Vagina (tissue), 2 donors: ENCODE data around the gene AKR1D1. TPM values are rescaled to one million over a fixed set of nuclear protein-coding genes. Genes with fewer than 3 reads are reported as not detected.

Source experiments
- DNase-seq, 2 donors: peaks; one replicate each; pipeline ENCODE4 v3.0.0-alpha.2; 2017; ENCODE audit errors: extremely low spot score in 2 of 2
- H3K27ac ChIP-seq: fragments of 200-600 bp; sonication (generic); one replicate; pipeline ENCODE4 v1.5.1; 2019
- H3K27me3 ChIP-seq: fragments of 200-600 bp; sonication (generic); one replicate; pipeline ENCODE4 v1.5.1; 2019
- H3K36me3 ChIP-seq, 2 donors: fragments of 200-600 bp; sonication (generic); one replicate each; pipeline ENCODE4 v1.5.1; 2017 to 2019
- H3K4me1 ChIP-seq: fragments of 200-600 bp; sonication (generic); one replicate; pipeline ENCODE4 v1.5.1; 2019
- H3K4me3 ChIP-seq, 2 donors: fragments of 200-600 bp; sonication (generic); 1 replicate in 1 of 2; 2 replicates in 1 of 2; pipeline ENCODE4 v1.5.1; 2016 to 2019
- H3K9me3 ChIP-seq: fragments of 200-600 bp; sonication (generic); one replicate; pipeline ENCODE4 v1.5.1; 2019
- POLR2A ChIP-seq, 2 donors: fragments of 450-650 bp; IDR thresholded peaks; one replicate each; pipeline ENCODE4 v1.6.1; 2017; ENCODE audit warnings: antibody characterized with exemption in 2 of 2, mild to moderate bottlenecking in 2 of 2, moderate library complexity in 2 of 2
- POLR2AphosphoS5 ChIP-seq, 2 donors: sonication (generic); formaldehyde crosslinking; IDR thresholded peaks; one replicate each; pipeline ENCODE4 v1.9.0; 2017; ENCODE audit warnings: antibody characterized with exemption in 2 of 2, mild to moderate bottlenecking in 2 of 2, low read depth in 1 of 2; ENCODE audit not compliant: insufficient read depth in 1 of 2
- intact Hi-C: fragments of 100-400 bp; cut with DNase I; formaldehyde crosslinking; loops from one replicate; pipeline ENCODE4 v1.15.1; 2023
- total RNA-seq: library from RNA; depleted of rRNA; stranded (reverse); fragments of >200 nt; gene quantifications from one replicate; pipeline ENCODE4 v1.2.3, GENCODE V29; 2016
- TF ChIP-seq, protein P1 (sequence below), 3 experiments: fragments of 450-650 bp in 2 of 3; fragments of 200-600 bp in 1 of 3; sonication (generic) in 1 of 3; IDR thresholded peaks; one replicate each; pipeline ENCODE4 v1.5.1; 2017 to 2019; ENCODE audit warnings: antibody characterized with exemption in 3 of 3, mild to moderate bottlenecking in 2 of 3, moderate library complexity in 2 of 3

Gene AKR1D1, protein sequence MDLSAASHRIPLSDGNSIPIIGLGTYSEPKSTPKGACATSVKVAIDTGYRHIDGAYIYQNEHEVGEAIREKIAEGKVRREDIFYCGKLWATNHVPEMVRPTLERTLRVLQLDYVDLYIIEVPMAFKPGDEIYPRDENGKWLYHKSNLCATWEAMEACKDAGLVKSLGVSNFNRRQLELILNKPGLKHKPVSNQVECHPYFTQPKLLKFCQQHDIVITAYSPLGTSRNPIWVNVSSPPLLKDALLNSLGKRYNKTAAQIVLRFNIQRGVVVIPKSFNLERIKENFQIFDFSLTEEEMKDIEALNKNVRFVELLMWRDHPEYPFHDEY
- total RNA-seq, result not detected

DNA sequence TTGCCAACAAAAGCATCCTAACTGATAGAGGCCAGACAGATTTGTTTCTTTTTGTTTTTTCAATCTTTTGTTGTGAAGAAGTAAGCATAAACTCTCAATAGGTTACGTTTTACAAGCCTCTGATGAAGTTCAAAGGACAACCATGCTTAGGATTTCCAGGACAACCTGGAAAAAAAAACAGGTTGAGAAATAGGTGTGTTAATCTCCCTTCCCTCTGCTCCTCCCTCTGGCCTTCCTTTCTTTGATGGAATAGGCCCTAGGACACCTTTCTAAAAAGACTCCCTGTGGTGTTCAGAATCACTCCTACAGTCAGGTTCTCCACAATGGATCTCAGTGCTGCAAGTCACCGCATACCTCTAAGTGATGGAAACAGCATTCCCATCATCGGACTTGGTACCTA, at the start of gene AKR1D1:
TSS of gene AKR1D1 (plus strand) at position 264 of the 400 bp plus-strand sequence. CDS start at position 324, 60 bp downstream.
- Histone ChIP-seq H3K36me3 (no peaks in the 10 kb centered on the region), H3K9me3 (no peaks in the 10 kb centered on the region), H3K4me3 (no peak within 1 kb of the TSS), H3K27me3 (no peaks in the 10 kb centered on the region), H3K4me1 (no peaks in the 10 kb centered on the region), H3K27ac (no peak within 1 kb of the TSS)
- intact Hi-C loops, result no loop called here
- no peak for DNase-seq
- TF ChIP-seq POLR2A (IDR thresholded peaks at IDR 0.05) (no peak), POLR2AphosphoS5 (IDR thresholded peaks at IDR 0.05; ENCODE audit: insufficient read depth in 1 of 2, low read depth in 1 of 2) (no peak)

DNA sequence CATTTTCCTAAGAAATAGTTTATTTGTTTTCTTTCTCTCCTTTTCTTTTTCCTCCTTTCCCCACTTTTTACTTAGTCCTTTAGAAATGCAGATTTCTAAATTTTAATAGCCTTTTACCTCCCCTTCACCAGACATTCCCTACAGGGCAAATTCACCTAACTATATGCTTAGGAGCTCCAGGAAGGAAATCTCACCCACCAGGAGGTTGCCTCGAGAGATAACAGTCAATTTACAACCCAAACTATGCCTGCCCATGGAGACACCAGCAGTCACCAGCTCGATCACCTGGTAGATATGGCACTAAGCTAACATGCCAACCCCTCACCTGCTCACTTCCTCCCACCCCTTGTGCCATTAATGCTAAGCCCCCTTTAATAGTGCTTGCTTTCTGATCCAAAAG, 49.2 kb upstream of the AKR1D1 start:
- Histone ChIP-seq H3K9me3 (no peaks in the 10 kb centered on the region), H3K4me3 (no peak overlapping the region), H3K27ac (no peak overlapping the region), H3K36me3 (no peaks in the 10 kb centered on the region), H3K4me1 (no peaks in the 10 kb centered on the region), H3K27me3 (no peaks in the 10 kb centered on the region)
- no peak for DNase-seq
- TF ChIP-seq POLR2A (IDR thresholded peaks at IDR 0.05) (no peak), POLR2AphosphoS5 (IDR thresholded peaks at IDR 0.05; ENCODE audit: insufficient read depth in 1 of 2, low read depth in 1 of 2) (no peak)
- TF ChIP-seq, protein P1, sequence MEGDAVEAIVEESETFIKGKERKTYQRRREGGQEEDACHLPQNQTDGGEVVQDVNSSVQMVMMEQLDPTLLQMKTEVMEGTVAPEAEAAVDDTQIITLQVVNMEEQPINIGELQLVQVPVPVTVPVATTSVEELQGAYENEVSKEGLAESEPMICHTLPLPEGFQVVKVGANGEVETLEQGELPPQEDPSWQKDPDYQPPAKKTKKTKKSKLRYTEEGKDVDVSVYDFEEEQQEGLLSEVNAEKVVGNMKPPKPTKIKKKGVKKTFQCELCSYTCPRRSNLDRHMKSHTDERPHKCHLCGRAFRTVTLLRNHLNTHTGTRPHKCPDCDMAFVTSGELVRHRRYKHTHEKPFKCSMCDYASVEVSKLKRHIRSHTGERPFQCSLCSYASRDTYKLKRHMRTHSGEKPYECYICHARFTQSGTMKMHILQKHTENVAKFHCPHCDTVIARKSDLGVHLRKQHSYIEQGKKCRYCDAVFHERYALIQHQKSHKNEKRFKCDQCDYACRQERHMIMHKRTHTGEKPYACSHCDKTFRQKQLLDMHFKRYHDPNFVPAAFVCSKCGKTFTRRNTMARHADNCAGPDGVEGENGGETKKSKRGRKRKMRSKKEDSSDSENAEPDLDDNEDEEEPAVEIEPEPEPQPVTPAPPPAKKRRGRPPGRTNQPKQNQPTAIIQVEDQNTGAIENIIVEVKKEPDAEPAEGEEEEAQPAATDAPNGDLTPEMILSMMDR (IDR thresholded peaks at IDR 0.05), result no peak
- intact Hi-C loops, result no loop called here

DNA sequence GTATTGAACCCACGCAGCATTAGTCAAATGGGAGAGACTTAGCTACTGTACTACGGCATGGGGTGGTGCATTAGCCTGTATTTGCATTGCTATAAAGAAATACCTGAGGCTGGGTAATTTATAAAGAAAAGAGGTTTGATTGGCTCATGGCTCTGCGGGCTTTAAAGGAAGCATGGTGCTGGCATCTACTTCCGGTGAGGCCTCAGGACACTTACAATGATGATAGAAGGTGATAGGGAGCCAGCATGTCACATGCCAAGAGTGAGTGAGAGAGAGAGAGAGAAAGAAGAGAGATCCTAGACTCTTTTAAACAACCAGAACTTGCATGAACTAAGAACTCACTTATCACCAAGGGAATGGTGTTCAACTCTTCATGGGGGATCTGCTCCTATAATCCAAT, 47.1 kb upstream of the AKR1D1 start:
- Histone ChIP-seq H3K27ac (no peak overlapping the region), H3K4me3 (no peak overlapping the region), H3K36me3 (no peaks in the 10 kb centered on the region), H3K4me1 (no peaks in the 10 kb centered on the region), H3K9me3 (no peaks in the 10 kb centered on the region), H3K27me3 (no peaks in the 10 kb centered on the region)
- intact Hi-C loops, result no loop called here
- TF ChIP-seq POLR2AphosphoS5 (IDR thresholded peaks at IDR 0.05; ENCODE audit: insufficient read depth in 1 of 2, low read depth in 1 of 2), result no peak
- TF ChIP-seq, protein P1 (IDR thresholded peaks at IDR 0.05), result no peak
- TF ChIP-seq POLR2A (IDR thresholded peaks at IDR 0.05), result no peak
- no peak for DNase-seq

DNA sequence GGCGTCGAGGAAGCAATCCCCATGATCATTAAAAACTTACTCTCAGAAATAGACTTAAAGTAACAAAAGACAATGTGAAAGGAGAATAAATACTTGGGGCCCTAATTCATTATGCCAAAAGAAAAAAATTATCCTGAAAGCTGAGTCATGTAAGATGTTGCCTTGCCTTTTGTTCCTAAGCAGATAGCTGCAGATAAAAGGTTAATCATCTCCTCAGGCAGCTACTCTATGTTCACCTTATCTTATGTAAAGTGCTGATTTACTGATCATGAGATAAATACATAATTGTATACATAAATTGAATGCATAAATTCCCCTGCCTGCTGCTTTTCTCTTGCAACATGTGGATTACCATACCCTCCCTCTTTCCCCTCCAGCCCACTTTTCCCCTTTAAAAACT, 46.3 kb upstream of the AKR1D1 start:
- Histone ChIP-seq H3K9me3 (no peaks in the 10 kb centered on the region), H3K4me3 (no peak overlapping the region), H3K36me3 (no peaks in the 10 kb centered on the region), H3K4me1 (no peaks in the 10 kb centered on the region), H3K27ac (no peak overlapping the region), H3K27me3 (no peaks in the 10 kb centered on the region)
- intact Hi-C loops, result no loop called here
- no peak for DNase-seq
- TF ChIP-seq, protein P1 (IDR thresholded peaks at IDR 0.05), result no peak
- no peak for TF ChIP-seq POLR2A (IDR thresholded peaks at IDR 0.05)
- TF ChIP-seq POLR2AphosphoS5 (IDR thresholded peaks at IDR 0.05; ENCODE audit: insufficient read depth in 1 of 2, low read depth in 1 of 2), result no peak

DNA sequence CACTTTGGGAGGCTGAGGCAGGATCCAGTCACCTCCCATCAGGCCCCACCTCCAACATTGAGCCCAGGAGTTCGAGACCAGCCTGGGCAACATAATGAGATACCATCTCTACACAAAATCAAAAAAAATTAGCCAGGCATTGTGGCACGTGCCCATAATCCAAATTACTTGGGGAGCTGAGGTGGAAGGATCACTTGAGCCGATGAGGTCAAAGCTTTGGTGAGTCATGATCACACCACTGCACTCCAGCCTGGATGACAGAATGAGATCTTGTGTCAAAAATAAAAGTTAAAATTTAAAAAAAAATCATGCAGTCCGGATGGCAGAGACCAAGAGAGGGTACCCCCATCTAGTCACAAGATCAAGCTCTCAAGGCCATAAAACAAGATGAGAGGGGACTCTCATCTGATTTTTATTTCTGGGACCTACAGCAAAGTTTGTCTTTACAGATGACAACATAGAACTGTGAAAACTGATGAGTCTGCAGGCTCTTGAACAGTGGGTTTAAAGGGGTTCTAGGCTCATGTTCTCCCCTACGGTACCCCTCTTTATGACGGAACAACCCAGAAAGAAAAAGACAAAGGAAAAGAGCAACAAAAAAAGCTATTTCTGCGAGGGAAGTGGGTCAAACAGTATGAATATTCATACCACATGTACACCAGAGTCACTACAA, 45.4 kb upstream of the AKR1D1 start:
- no peak overlapping the region for H3K4me3 ChIP-seq
- no peaks in the 10 kb centered on the region for H3K4me1 ChIP-seq
- H3K36me3 ChIP-seq, result no peaks in the 10 kb centered on the region
- TF ChIP-seq, protein P1 (IDR thresholded peaks at IDR 0.05), result no peak
- TF ChIP-seq POLR2A (IDR thresholded peaks at IDR 0.05) (no peak), POLR2AphosphoS5 (IDR thresholded peaks at IDR 0.05; ENCODE audit: insufficient read depth in 1 of 2, low read depth in 1 of 2) (no peak)
- no peak for DNase-seq
- intact Hi-C loops, result no loop called here
- no peaks in the 10 kb centered on the region for H3K9me3 ChIP-seq
- H3K27me3 ChIP-seq, result no peaks in the 10 kb centered on the region
- no peak overlapping the region for H3K27ac ChIP-seq
